ENCODE measurements around the gene TNFRSF18. TPM values are rescaled to one million over a fixed set of nuclear protein-coding genes. Genes with fewer than 3 reads are reported as not detected.

The TNFRSF18 gene
- total RNA-seq, 2 experiments from 2014 or later: not detected

- ChIA-PET CTCF (ENCODE audit: unreplicated experiment) (no interaction called here), POLR2A (no interaction called here)
- no peak for DNase-seq (ENCODE audit: low spot score)
- peak overlapping the region; percentile 99 for H3K4me2 ChIP-seq (ENCODE audit: low read length)
- H2AFZ ChIP-seq (ENCODE audit: low read length): no peak overlapping the region
- H4K20me1 ChIP-seq (ENCODE audit: insufficient read depth, low read length): no peaks in the 10 kb centered on the region
- BruUV-seq (replicated peaks): no TSS peak
- no peak overlapping the region for H3K27ac ChIP-seq (ENCODE audit: low read depth, low read length, poor library complexity, severe bottlenecking)
- peaks cover 52% of the 10 kb centered on the region for H3K36me3 ChIP-seq (ENCODE audit: insufficient read depth, low read length)
- no peaks in the 10 kb centered on the region for H3K9me2 ChIP-seq (ENCODE audit: insufficient read depth, low read length)
- peaks cover 28% of the 10 kb centered on the region for H3K4me1 ChIP-seq (ENCODE audit: insufficient read depth, low read length, poor library complexity, severe bottlenecking)
- no peaks in the 10 kb centered on the region for H3K9me3 ChIP-seq (ENCODE audit: low read length)
- no peak for TF ChIP-seq EZH2phosphoT487 (IDR thresholded peaks at IDR 0.05; ENCODE audit: borderline replicate concordance, low read depth, low read length)
- TF ChIP-seq, protein P1, sequence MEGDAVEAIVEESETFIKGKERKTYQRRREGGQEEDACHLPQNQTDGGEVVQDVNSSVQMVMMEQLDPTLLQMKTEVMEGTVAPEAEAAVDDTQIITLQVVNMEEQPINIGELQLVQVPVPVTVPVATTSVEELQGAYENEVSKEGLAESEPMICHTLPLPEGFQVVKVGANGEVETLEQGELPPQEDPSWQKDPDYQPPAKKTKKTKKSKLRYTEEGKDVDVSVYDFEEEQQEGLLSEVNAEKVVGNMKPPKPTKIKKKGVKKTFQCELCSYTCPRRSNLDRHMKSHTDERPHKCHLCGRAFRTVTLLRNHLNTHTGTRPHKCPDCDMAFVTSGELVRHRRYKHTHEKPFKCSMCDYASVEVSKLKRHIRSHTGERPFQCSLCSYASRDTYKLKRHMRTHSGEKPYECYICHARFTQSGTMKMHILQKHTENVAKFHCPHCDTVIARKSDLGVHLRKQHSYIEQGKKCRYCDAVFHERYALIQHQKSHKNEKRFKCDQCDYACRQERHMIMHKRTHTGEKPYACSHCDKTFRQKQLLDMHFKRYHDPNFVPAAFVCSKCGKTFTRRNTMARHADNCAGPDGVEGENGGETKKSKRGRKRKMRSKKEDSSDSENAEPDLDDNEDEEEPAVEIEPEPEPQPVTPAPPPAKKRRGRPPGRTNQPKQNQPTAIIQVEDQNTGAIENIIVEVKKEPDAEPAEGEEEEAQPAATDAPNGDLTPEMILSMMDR (conservative IDR thresholded peaks at IDR 0.05; ENCODE audit: low read length): no peak
- peaks cover 53% of the 10 kb centered on the region for H3K79me2 ChIP-seq (ENCODE audit: insufficient read depth, low read depth, low read length)
- intact Hi-C loops (cut with micrococcal nuclease; ENCODE audit: unreplicated experiment): loop anchor here (1.0 to 10.0 kb wide), 3 partner anchors 78 to 195 kb away; partner anchors contain the start of genes ACAP3 and PUSL1
- H3K4me3 ChIP-seq (ENCODE audit: low read depth, low read length, poor library complexity, severe bottlenecking): no peak overlapping the region
Measured at GRCh38 chr1:1229770-1230169, 23.4 kb upstream of the TNFRSF18 start.

DNA sequence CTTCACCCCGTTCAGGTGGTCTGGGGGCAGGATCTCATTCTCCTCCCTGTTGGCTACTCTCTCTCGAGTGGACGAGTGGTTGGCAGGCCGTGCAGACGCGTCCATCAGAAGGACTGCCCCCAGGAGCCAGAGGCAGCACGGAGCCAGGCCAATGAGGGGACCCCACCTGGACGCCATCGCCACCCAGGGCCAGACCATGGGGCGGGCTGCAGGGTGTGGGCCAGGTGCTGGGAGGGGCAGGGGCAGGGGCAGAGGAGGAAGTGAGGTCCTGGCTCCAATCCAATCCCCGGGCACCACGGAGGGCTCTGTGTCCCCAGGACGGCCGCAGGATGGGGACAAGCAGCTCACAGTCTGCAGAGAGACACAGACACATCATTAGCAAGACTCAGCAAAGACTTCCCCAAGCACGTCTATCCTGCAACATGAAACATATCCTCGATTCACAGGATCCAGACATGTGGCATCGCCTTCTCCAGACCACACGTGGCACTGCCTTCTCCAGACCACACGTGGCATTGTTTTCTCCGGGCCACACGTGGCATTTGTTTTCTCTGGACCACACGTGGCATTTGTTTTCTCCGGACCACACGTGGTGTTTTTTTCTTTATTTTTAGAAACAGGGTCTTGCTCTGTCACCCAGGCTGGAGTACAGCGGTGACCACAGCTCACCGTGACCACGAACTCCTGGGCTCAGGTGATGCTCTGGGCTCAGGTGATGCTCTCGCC lies 22.4 kb upstream of the TNFRSF18 start:
- no peak overlapping the region for H2AFZ ChIP-seq (ENCODE audit: low read length)
- H3K4me3 ChIP-seq (ENCODE audit: low read depth, low read length, poor library complexity, severe bottlenecking): no peak overlapping the region
- no peaks in the 10 kb centered on the region for H3K9me2 ChIP-seq (ENCODE audit: insufficient read depth, low read length)
- TF ChIP-seq EZH2phosphoT487 (IDR thresholded peaks at IDR 0.05; ENCODE audit: borderline replicate concordance, low read depth, low read length): no peak
- POLR2A ChIA-PET: no interaction called here
- H3K79me2 ChIP-seq (ENCODE audit: insufficient read depth, low read depth, low read length): peaks cover 43% of the 10 kb centered on the region
- BruUV-seq (replicated peaks): no TSS peak
- H3K4me2 ChIP-seq (ENCODE audit: low read length): peak overlapping the region; percentile 99; the same call in 1 of the 2 replicates
- intact Hi-C loops (cut with micrococcal nuclease; ENCODE audit: unreplicated experiment): no loop called here
- CTCF ChIA-PET (ENCODE audit: unreplicated experiment): no interaction called here
- no peaks in the 10 kb centered on the region for H3K9me3 ChIP-seq (ENCODE audit: low read length)
- no peak for DNase-seq (ENCODE audit: low spot score)
- no peaks in the 10 kb centered on the region for H4K20me1 ChIP-seq (ENCODE audit: insufficient read depth, low read length)
- peaks cover 27% of the 10 kb centered on the region for H3K4me1 ChIP-seq (ENCODE audit: insufficient read depth, low read length, poor library complexity, severe bottlenecking)
- no peak overlapping the region for H3K27ac ChIP-seq (ENCODE audit: low read depth, low read length, poor library complexity, severe bottlenecking)
- peaks cover 60% of the 10 kb centered on the region for H3K36me3 ChIP-seq (ENCODE audit: insufficient read depth, low read length)

DNA sequence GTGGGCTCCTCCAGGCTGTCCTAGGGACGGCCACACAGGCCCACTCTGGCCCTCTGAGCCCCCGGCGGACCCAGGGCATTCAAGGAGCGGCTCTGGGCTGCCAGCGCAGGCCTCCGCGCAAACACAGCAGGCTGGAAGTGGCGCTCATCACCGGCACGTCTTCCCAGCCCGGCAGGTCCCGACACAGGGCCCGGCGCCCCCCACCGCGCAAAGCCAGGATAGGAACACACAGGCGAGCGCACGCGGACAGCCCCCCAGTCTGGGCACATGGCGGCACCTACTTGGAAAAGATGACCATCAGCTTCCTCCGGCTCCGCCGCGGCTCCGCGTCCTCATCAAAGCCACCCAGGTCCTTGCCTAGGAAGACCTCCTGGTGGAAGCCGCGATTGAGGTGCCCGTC lies 21.8 kb upstream of the TNFRSF18 start:
- H3K4me3 ChIP-seq (ENCODE audit: low read depth, low read length, poor library complexity, severe bottlenecking): no peak overlapping the region
- peaks cover 21% of the 10 kb centered on the region for H3K4me1 ChIP-seq (ENCODE audit: insufficient read depth, low read length, poor library complexity, severe bottlenecking)
- peaks cover 37% of the 10 kb centered on the region for H3K79me2 ChIP-seq (ENCODE audit: insufficient read depth, low read depth, low read length)
- TF ChIP-seq, protein P1 (conservative IDR thresholded peaks at IDR 0.05; ENCODE audit: low read length): no peak
- TF ChIP-seq EZH2phosphoT487 (IDR thresholded peaks at IDR 0.05; ENCODE audit: borderline replicate concordance, low read depth, low read length): no peak
- H2AFZ ChIP-seq (ENCODE audit: low read length): no peak overlapping the region
- DNase-seq (ENCODE audit: low spot score): no peak
- intact Hi-C loops (cut with micrococcal nuclease; ENCODE audit: unreplicated experiment): no loop called here
- H3K9me2 ChIP-seq (ENCODE audit: insufficient read depth, low read length): no peaks in the 10 kb centered on the region
- H3K36me3 ChIP-seq (ENCODE audit: insufficient read depth, low read length): peaks cover 63% of the 10 kb centered on the region
- CTCF ChIA-PET (ENCODE audit: unreplicated experiment): no interaction called here
- H3K9me3 ChIP-seq (ENCODE audit: low read length): no peaks in the 10 kb centered on the region
- H4K20me1 ChIP-seq (ENCODE audit: insufficient read depth, low read length): no peaks in the 10 kb centered on the region
- no peak overlapping the region for H3K4me2 ChIP-seq (ENCODE audit: low read length)
- POLR2A ChIA-PET: no interaction called here
- H3K27ac ChIP-seq (ENCODE audit: low read depth, low read length, poor library complexity, severe bottlenecking): no peak overlapping the region
- BruUV-seq (replicated peaks): no TSS peak

All from OCI-LY7 (cell line).